Small intestine (tissue), 7 donors: ENCODE measurements around the gene SMIM1. TPM values are rescaled to one million over a fixed set of nuclear protein-coding genes. Genes with fewer than 3 reads are reported as not detected.
"Not testable (repeated sequence)": the region's sequence is repeated elsewhere in the genome, so short reads cannot be mapped to it uniquely, and the experiment has no call there.

Experiments used
- DNase-seq, 2 donors: peaks; one replicate each; pipeline versions ENCODE4 v3.0.0 to v3.0.0-alpha.2; 2013
- FAIRE-seq: peaks from 2 replicates; lab custom pipeline; 2012; peaks lifted over from hg19 to GRCh38; lab: Jason Lieb, UNC
- H3K27ac ChIP-seq, 3 donors: one replicate each; pipeline ENCODE4 v1.5.1; 2013; ENCODE audit warnings: low read length in 2 of 3, mild to moderate bottlenecking in 2 of 3, control low read depth in 1 of 3, inconsistent platforms in 1 of 3, low read depth in 1 of 3, moderate library complexity in 1 of 3
- H3K27me3 ChIP-seq, 3 donors: one replicate each; pipeline ENCODE4 v1.6.1; 2013; ENCODE audit warnings: low read length in 3 of 3, inconsistent platforms in 1 of 3; ENCODE audit not compliant: control insufficient read depth in 3 of 3, insufficient read depth in 3 of 3
- H3K36me3 ChIP-seq, 3 donors: one replicate each; pipeline ENCODE4 v1.6.1; 2013; ENCODE audit warnings: low read length in 3 of 3, inconsistent platforms in 1 of 3, low read depth in 1 of 3, mild to moderate bottlenecking in 1 of 3, moderate library complexity in 1 of 3; ENCODE audit not compliant: control insufficient read depth in 3 of 3, insufficient read depth in 2 of 3
- H3K4me1 ChIP-seq, 3 donors: one replicate each; pipeline ENCODE4 v1.6.1; 2013; ENCODE audit warnings: low read length in 2 of 3, inconsistent platforms in 1 of 3, low read depth in 1 of 3, mild to moderate bottlenecking in 1 of 3, moderate library complexity in 1 of 3; ENCODE audit not compliant: control insufficient read depth in 3 of 3, insufficient read depth in 2 of 3
- H3K4me3 ChIP-seq, 3 donors: one replicate each; pipeline ENCODE4 v1.5.1; 2013; ENCODE audit warnings: low read length in 3 of 3, control low read depth in 1 of 3, inconsistent platforms in 1 of 3, low read depth in 1 of 3, mild to moderate bottlenecking in 1 of 3, moderate library complexity in 1 of 3
- H3K9me3 ChIP-seq, 2 donors: one replicate each; pipeline ENCODE4 v1.6.1; 2013; ENCODE audit warnings: low read depth in 1 of 2, low read length in 1 of 2; ENCODE audit not compliant: control insufficient read depth in 2 of 2, insufficient read depth in 1 of 2
- WGBS, 3 donors: extraction: QIAGEN DNeasy Blood & Tissue Kit; methylation state at CpG; one replicate each; pipeline ENCODE4 v1.1.7; 2013; 5-methylcytosine and 5-hydroxymethylcytosine counted together
- polyA plus RNA-seq, 4 donors: library from polyadenylated mRNA; stranded (reverse) in 3 of 4; unstranded in 1 of 4; fragments of 200-250 nt in 3 of 4; fragments of 120-200 nt in 1 of 4; gene quantifications; one replicate each; pipeline versions ENCODE4 v1.2.1 to v1.2.3, GENCODE V29; 2013
- donor health status: healthy with polysubstance abuse.
- donor health status: control.
- donor health status: control.
- donor health status: Bipolar disorder and iron deficiency.
- donor health status: healthy.

SMIM1 gene
- polyA plus RNA-seq, 4 donors: 2.1 to 89.2 TPM; not detected in 2

- no peak for FAIRE-seq
- DNase-seq: no peak
- 77 to 81% (median 80%) methylated on average over 5 of the region's 5 CpGs for WGBS, 3 donors
- Histone ChIP-seq H3K9me3 (peaks cover 0 to 4% of the 10 kb centered on the region in 2 donors), H3K27ac (no peak overlapping the region), H3K36me3 (no peaks in the 10 kb centered on the region), H3K4me3 (no peak overlapping the region), H3K4me1 (no peaks in the 10 kb centered on the region), H3K27me3 (no peaks in the 10 kb centered on the region)
Observed at GRCh38 chr1:3807769-3808168, 35.2 kb downstream of the SMIM1 start.

- no peaks in the 10 kb centered on the region for H3K4me1 ChIP-seq
Observed at GRCh38 chr1:3809680-3810079, 37.1 kb downstream of the SMIM1 start.

GRCh38 chr1:3810149-3810761, 37.7 kb downstream of the SMIM1 start:
- WGBS, 3 donors: 66 to 79% (median 78%) methylated on average over 9 of the region's 9 CpGs
- H3K27ac ChIP-seq, H3K4me1 ChIP-seq, FAIRE-seq, H3K4me3 ChIP-seq, DNase-seq, H3K9me3 ChIP-seq, H3K27me3 ChIP-seq: not testable (repeated sequence)
- H3K36me3 ChIP-seq: peaks cover 0 to 13% (median 4%) of the 10 kb centered on the region in 3 donors

More at GRCh38 chr1:3809680-3810079, 37.1 kb downstream of the SMIM1 start:
- Histone ChIP-seq H3K36me3 (peaks cover 0 to 8% (median under 1%) of the 10 kb centered on the region in 3 donors), H3K9me3 (peaks cover 0 to 4% of the 10 kb centered on the region in 2 donors), H3K27ac (no peak overlapping the region), H3K4me3 (no peak overlapping the region), H3K27me3 (no peaks in the 10 kb centered on the region)
- 57 to 73% (median 60%) methylated on average over 7 of the region's 7 CpGs for whole genome bisulfite sequencing, 3 donors
- FAIRE-seq (no peak), DNase-seq (no peak)

- Histone ChIP-seq H3K27me3 (no peaks in the 10 kb centered on the region), H3K4me1 (no peaks in the 10 kb centered on the region), H3K27ac (no peak overlapping the region), H3K4me3 (no peak overlapping the region), H3K9me3 (peaks cover 0 to 4% of the 10 kb centered on the region in 2 donors), H3K36me3 (peaks cover 4 to 26% (median 4%) of the 10 kb centered on the region in 3 donors)
- FAIRE-seq: no peak
- 40 to 55% (median 55%) methylated on average over 2 of the region's 2 CpGs for WGBS, 3 donors
- no peak for DNase-seq
Observed at GRCh38 chr1:3811595-3811911, 39.0 kb downstream of the SMIM1 start.

GRCh38 chr1:3814065-3814464, 41.5 kb downstream of the SMIM1 start:
- H3K4me3 ChIP-seq: no peak overlapping the region
- FAIRE-seq (no peak), DNase-seq (no peak)
- H3K9me3 ChIP-seq: no peaks in the 10 kb centered on the region
- no peaks in the 10 kb centered on the region for H3K27me3 ChIP-seq
- H3K36me3 ChIP-seq: peaks cover 4 to 37% (median 4%) of the 10 kb centered on the region in 3 donors
- H3K4me1 ChIP-seq: no peaks in the 10 kb centered on the region
- WGBS, 3 donors: 94 to 99% (median 94%) methylated on average over 2 of the region's 2 CpGs
- H3K27ac ChIP-seq: no peak overlapping the region

GRCh38 chr1:3814771-3815561, 42.4 kb downstream of the SMIM1 start:
- no peak overlapping the region for H3K27ac ChIP-seq
- WGBS, 3 donors: 90 to 95% (median 93%) methylated on average over 42 of the region's 42 CpGs
- no peak for DNase-seq
- no peak for FAIRE-seq
- H3K9me3 ChIP-seq: no peaks in the 10 kb centered on the region
- no peaks in the 10 kb centered on the region for H3K27me3 ChIP-seq
- H3K36me3 ChIP-seq: peaks cover 6 to 43% (median 8%) of the 10 kb centered on the region in 3 donors
- H3K4me3 ChIP-seq: no peak overlapping the region
- H3K4me1 ChIP-seq: no peaks in the 10 kb centered on the region

GRCh38 chr1:3816331-3817137, 44.0 kb downstream of the SMIM1 start:
- Histone ChIP-seq H3K4me3 (no peak overlapping the region), H3K27ac (no peak overlapping the region), H3K27me3 (no peaks in the 10 kb centered on the region), H3K9me3 (no peaks in the 10 kb centered on the region), H3K36me3 (peaks cover 8 to 55% (median 17%) of the 10 kb centered on the region in 3 donors), H3K4me1 (no peaks in the 10 kb centered on the region)
- DNase-seq (no peak), FAIRE-seq (no peak)
- WGBS, 3 donors: 91 to 92% (median 91%) methylated on average over 38 of the region's 38 CpGs

- peaks cover 8 to 62% (median 19%) of the 10 kb centered on the region in 3 donors for H3K36me3 ChIP-seq
- no peaks in the 10 kb centered on the region for H3K27me3 ChIP-seq
- FAIRE-seq (no peak), DNase-seq (no peak)
- no peaks in the 10 kb centered on the region for H3K9me3 ChIP-seq
- WGBS, 3 donors: 94 to 96% (median 94%) methylated on average over 17 of the region's 17 CpGs
- no peak overlapping the region for H3K4me3 ChIP-seq
- no peaks in the 10 kb centered on the region for H3K4me1 ChIP-seq
- H3K27ac ChIP-seq: no peak overlapping the region
Observed at GRCh38 chr1:3817138-3817740, 44.7 kb downstream of the SMIM1 start.
